Measurements from ENCODE around the gene WDPCP. TPM values are rescaled to one million over a fixed set of nuclear protein-coding genes. Genes with fewer than 3 reads are reported as not detected.
"Not testable (repeated sequence)": the region's sequence is repeated elsewhere in the genome, so short reads cannot be mapped to it uniquely, and the experiment has no call there.

Gene WDPCP
- total RNA-seq, 4 donors from 2014 or later: 2.6 to 15.5 (median 10.9) TPM

GRCh38 chr2:63614983-63615945, 27.0 kb upstream of the WDPCP start:
- H3K9me3 ChIP-seq: no peaks in the 10 kb centered on the region
- no peak for DNase-seq
- H3K4me3 ChIP-seq: no peak overlapping the region
- in situ Hi-C loops (cut with MboI; ENCODE audit: low pct_ligation_motif_present in 1 of 4, low pct_unique_long_range_greater_than_20kb in 1 of 4, low sequenced_read_pairs in 3 of 4): no loop called here
- H3K4me1 ChIP-seq: no peaks in the 10 kb centered on the region
- H3K27me3 ChIP-seq: no peaks in the 10 kb centered on the region
- 55 to 68% methylated on average over 4 to 9 of the region's 9 CpGs for WGBS, 2 donors (ENCODE audit: low coverage in 1 of 2)
- no peak overlapping the region for H3K27ac ChIP-seq
- TF ChIP-seq CTCF (IDR thresholded peaks at IDR 0.05) (no peak), POLR2A (IDR thresholded peaks at IDR 0.05) (no peak), POLR2AphosphoS5 (IDR thresholded peaks at IDR 0.05) (no peak), EP300 (IDR thresholded peaks at IDR 0.05; ENCODE audit: low read depth) (no peak)
- intact Hi-C loops (cut with DNase I; ENCODE audit: low total_unique reads): no loop called here
- H3K36me3 ChIP-seq: no peaks in the 10 kb centered on the region

GRCh38 chr2:63614448-63614968, 26.2 kb upstream of the WDPCP start:
- no peak for DNase-seq
- Histone ChIP-seq H3K27me3 (no peaks in the 10 kb centered on the region), H3K9me3 (no peaks in the 10 kb centered on the region), H3K4me1 (no peaks in the 10 kb centered on the region), H3K36me3 (no peaks in the 10 kb centered on the region), H3K27ac (no peak overlapping the region), H3K4me3 (no peak overlapping the region)
- intact Hi-C loops (cut with DNase I; ENCODE audit: low total_unique reads): no loop called here
- in situ Hi-C loops (cut with MboI; ENCODE audit: low pct_ligation_motif_present in 1 of 4, low pct_unique_long_range_greater_than_20kb in 1 of 4, low sequenced_read_pairs in 3 of 4): no loop called here
- TF ChIP-seq POLR2AphosphoS5 (IDR thresholded peaks at IDR 0.05) (no peak), POLR2A (IDR thresholded peaks at IDR 0.05) (no peak), EP300 (IDR thresholded peaks at IDR 0.05; ENCODE audit: low read depth) (no peak), CTCF (IDR thresholded peaks at IDR 0.05) (no peak)
- 83 to 91% methylated on average over 2 of the region's 2 CpGs for whole genome bisulfite sequencing, 2 donors (ENCODE audit: low coverage in 1 of 2)

- Histone ChIP-seq H3K4me1 (no peaks in the 10 kb centered on the region), H3K36me3 (no peaks in the 10 kb centered on the region), H3K4me3 (no peak overlapping the region), H3K9me3 (no peaks in the 10 kb centered on the region), H3K27ac (no peak overlapping the region), H3K27me3 (no peaks in the 10 kb centered on the region)
- no peak for DNase-seq
- intact Hi-C loops (cut with DNase I; ENCODE audit: low total_unique reads): no loop called here
- in situ Hi-C loops (cut with MboI; ENCODE audit: low pct_ligation_motif_present in 1 of 4, low pct_unique_long_range_greater_than_20kb in 1 of 4, low sequenced_read_pairs in 3 of 4): no loop called here
- WGBS, 2 donors (ENCODE audit: low coverage in 1 of 2): 80 to 84% methylated on average over 1 to 2 of the region's 2 CpGs
- TF ChIP-seq CTCF (IDR thresholded peaks at IDR 0.05): no peak
- TF ChIP-seq POLR2A (IDR thresholded peaks at IDR 0.05): no peak
- no peak for TF ChIP-seq EP300 (IDR thresholded peaks at IDR 0.05; ENCODE audit: low read depth)
- TF ChIP-seq POLR2AphosphoS5 (IDR thresholded peaks at IDR 0.05): no peak
Observed at GRCh38 chr2:63613391-63613901, 25.2 kb upstream of the WDPCP start.

- peaks cover 0 to 19% (median 9%) of the 10 kb centered on the region in 4 donors for H3K36me3 ChIP-seq
- no peaks in the 10 kb centered on the region for H3K4me1 ChIP-seq
- no peak for TF ChIP-seq EP300 (IDR thresholded peaks at IDR 0.05; ENCODE audit: low read depth)
- no peak for TF ChIP-seq CTCF (IDR thresholded peaks at IDR 0.05)
- no peak for TF ChIP-seq POLR2A (IDR thresholded peaks at IDR 0.05)
- no peak for TF ChIP-seq POLR2AphosphoS5 (IDR thresholded peaks at IDR 0.05)
- H3K27ac ChIP-seq: no peak overlapping the region
- H3K27me3 ChIP-seq: no peaks in the 10 kb centered on the region
- DNase-seq: no peak
- H3K4me3 ChIP-seq: no peak overlapping the region
- 93 to 99% methylated on average over 4 of the region's 4 CpGs for WGBS, 2 donors (ENCODE audit: low coverage in 1 of 2)
- intact Hi-C loops (cut with DNase I; ENCODE audit: low total_unique reads): no loop called here
- in situ Hi-C loops (cut with MboI; ENCODE audit: low pct_ligation_motif_present in 1 of 4, low pct_unique_long_range_greater_than_20kb in 1 of 4, low sequenced_read_pairs in 3 of 4): no loop called here
- H3K9me3 ChIP-seq: no peaks in the 10 kb centered on the region
Observed at GRCh38 chr2:63610525-63610924, 22.2 kb upstream of the WDPCP start.

GRCh38 chr2:63608865-63609264, 20.6 kb upstream of the WDPCP start:
- intact Hi-C loops (cut with DNase I; ENCODE audit: low total_unique reads); DNase-seq; H3K4me1 ChIP-seq; H3K4me3 ChIP-seq; H3K27me3 ChIP-seq; H3K27ac ChIP-seq; H3K9me3 ChIP-seq; in situ Hi-C loops (cut with MboI; ENCODE audit: low pct_ligation_motif_present in 1 of 4, low pct_unique_long_range_greater_than_20kb in 1 of 4, low sequenced_read_pairs in 3 of 4): not testable (repeated sequence)
- peaks cover 0 to 36% (median 19%) of the 10 kb centered on the region in 4 donors for H3K36me3 ChIP-seq
- 72 to 100% methylated on average over 1 to 8 of the region's 8 CpGs for WGBS, 2 donors (ENCODE audit: low coverage in 1 of 2)
